H1 (cell line): Measurements from ENCODE around the gene TSPAN3.

Experiments used
- BACH1 ChIP-seq: IDR thresholded peaks from 2 replicates; pipeline ENCODE4 v1.6.1; 2012; ENCODE audit warnings: low read length, improper control_type of control experiment
- CEBPB ChIP-seq: IDR thresholded peaks from 2 replicates; pipeline ENCODE4 v1.6.1; 2012; ENCODE audit warnings: low read depth, low read length
- CTCF ChIP-seq, 3 experiments: IDR thresholded peaks; 1 replicate in 2 of 3; 2 replicates in 1 of 3; pipeline versions ENCODE4 v1.5.1 to v1.6.1; 2011; ENCODE audit warnings: low read length in 3 of 3, mild to moderate bottlenecking in 3 of 3, inconsistent platforms in 2 of 3, low read depth in 1 of 3, moderate library complexity in 1 of 3; ENCODE audit not compliant: insufficient read depth in 1 of 3; ENCODE audit errors: control extremely low read depth in 1 of 3
- EP300 ChIP-seq, 2 experiments: IDR thresholded peaks; 1 replicate in 1 of 2; 2 replicates in 1 of 2; pipeline ENCODE4 v1.6.1; 2011 to 2012; ENCODE audit warnings: low read depth in 2 of 2, low read length in 2 of 2, mild to moderate bottlenecking in 2 of 2, borderline replicate concordance in 1 of 2, inconsistent platforms in 1 of 2, moderate library complexity in 1 of 2
- MAX ChIP-seq: IDR thresholded peaks from 2 replicates; pipeline ENCODE4 v1.6.1; 2012; ENCODE audit warnings: inconsistent platforms
- POLR2A ChIP-seq, 2 experiments: IDR thresholded peaks; 1 replicate in 1 of 2; 2 replicates in 1 of 2; pipeline ENCODE4 v1.6.1; 2011; ENCODE audit warnings: low read depth in 2 of 2, low read length in 2 of 2, mild to moderate bottlenecking in 2 of 2; ENCODE audit errors: control extremely low read depth in 1 of 2
- POLR2AphosphoS5 ChIP-seq: IDR thresholded peaks from 2 replicates; pipeline ENCODE4 v1.6.1; 2011; ENCODE audit warnings: low read depth, low read length
- SP1 ChIP-seq: IDR thresholded peaks from 2 replicates; pipeline ENCODE4 v1.6.1; 2011; ENCODE audit warnings: low read depth, low read length
- TBP ChIP-seq: IDR thresholded peaks from 2 replicates; pipeline ENCODE4 v1.6.1; 2011; ENCODE audit warnings: low read depth, low read length, improper control_type of control experiment
- USF2 ChIP-seq: IDR thresholded peaks from 2 replicates; pipeline ENCODE4 v1.6.1; 2011; ENCODE audit warnings: low read length, improper control_type of control experiment

GRCh38 chr15:77099741-77100463 is 29.0 kb upstream of the TSPAN3 start:
- TF ChIP-seq POLR2A (IDR thresholded peaks at IDR 0.05; ENCODE audit: control extremely low read depth in 1 of 2, low read depth in 2 of 2, low read length in 2 of 2) (no peak), MAX (no peak), SP1 (no peak), POLR2AphosphoS5 (no peak), USF2 (no peak), CTCF (IDR thresholded peaks at IDR 0.05; ENCODE audit: control extremely low read depth in 1 of 3, insufficient read depth in 1 of 3, low read depth in 1 of 3, low read length in 3 of 3) (no peak), CEBPB (no peak), EP300 (IDR thresholded peaks at IDR 0.05; ENCODE audit: borderline replicate concordance in 1 of 2, low read depth in 2 of 2, low read length in 2 of 2) (no peak), TBP (no peak), BACH1 (no peak)
